K562 (cell line): Measurements from ENCODE around the gene TCF7. TPM values are rescaled to one million over a fixed set of nuclear protein-coding genes. Genes with fewer than 3 reads are reported as not detected.

Experiments
- ATAC-seq: fragments of 200-7000 bp; cut with Tn5 transposase; 3 replicates; pipeline ENCODE4 v1.9.1; 2020; ENCODE audit warnings: moderate library complexity
- BruUV-seq: library from RNA; stranded (reverse); fragments of 400-500 nt; replicated peaks from 2 replicates; lab custom pipeline; 2021; lab: Mats Ljungman, UMichigan
- CTCF ChIA-PET: fragments of 300-600 bp; formaldehyde crosslinking; extraction: SDS; loops from one replicate; lab custom pipeline; 2021; ENCODE audit warnings: low intra/inter-chr PET ratio; lab: Yijun Ruan, JAX
- POLR2A ChIA-PET: fragments of 300-600, 350-650 bp; sonication (Branson Sonifier 250); formaldehyde crosslinking; extraction: SDS; loops from one replicate; lab custom pipeline; 2021; ENCODE audit warnings: antibody characterized with exemption, inconsistent platforms; lab: Yijun Ruan, JAX
- DNase-seq, 4 experiments: peaks; one replicate each; pipeline versions ENCODE4 v3.0.0 to v3.0.0-alpha.2; 2011 to 2018; ENCODE audit warnings: low spot score in 3 of 4, mixed read lengths in 3 of 4; ENCODE audit errors: extremely low read depth in 1 of 4
- FAIRE-seq: peaks from 2 replicates; lab custom pipeline; 2011; peaks lifted over from hg19 to GRCh38; lab: Jason Lieb, UNC
- H2AFZ ChIP-seq: 2 replicates; pipeline ENCODE4 v1.6.0; 2011; ENCODE audit warnings: low read depth, low read length, control low read depth, inconsistent platforms
- H3K27ac ChIP-seq: fragments of 200-600 bp; 3 replicates; pipeline ENCODE4 v1.8.0; 2011; ENCODE audit warnings: low read depth, mild to moderate bottlenecking, control low read depth, inconsistent platforms, low read length, moderate library complexity, mixed read lengths; ENCODE audit errors: extremely low read depth
- H3K27me3 ChIP-seq, 2 experiments: fragments of 300-600 bp in 1 of 2; 2 replicates in 1 of 2; 3 replicates in 1 of 2; pipeline versions ENCODE4 v1.6.0 to v1.8.0; 2011; ENCODE audit warnings: inconsistent platforms in 2 of 2, low read length in 2 of 2, mild to moderate bottlenecking in 1 of 2, mixed read lengths in 1 of 2, moderate library complexity in 1 of 2; ENCODE audit not compliant: control insufficient read depth in 2 of 2, insufficient read depth in 2 of 2
- H3K36me3 ChIP-seq: fragments of 300-600 bp; 3 replicates; pipeline ENCODE4 v1.8.0; 2011; ENCODE audit warnings: mild to moderate bottlenecking, low read length, inconsistent platforms; ENCODE audit not compliant: control insufficient read depth, insufficient read depth
- H3K4me1 ChIP-seq, 2 experiments: fragments of 200-600 bp in 1 of 2; replicated peaks in 1 of 2; 2 replicates in 1 of 2; 3 replicates in 1 of 2; pipeline versions ENCODE4 v1.5.1 to v1.8.0; 2011; ENCODE audit warnings: inconsistent platforms in 2 of 2, low read length in 2 of 2, mild to moderate bottlenecking in 1 of 2, mixed read lengths in 1 of 2, moderate library complexity in 1 of 2; ENCODE audit not compliant: control insufficient read depth in 2 of 2, insufficient read depth in 2 of 2
- H3K4me2 ChIP-seq: 2 replicates; pipeline ENCODE4 v1.6.1; 2011; ENCODE audit warnings: low read length, control low read depth, inconsistent platforms, mixed read lengths; ENCODE audit not compliant: insufficient read depth
- H3K4me3 ChIP-seq: fragments of 200-600 bp; sonication (generic), shearing (Covaris generic); 2 replicates; pipeline ENCODE4 v1.5.1; 2016; ENCODE audit warnings: control low read depth, inconsistent platforms
- H3K79me2 ChIP-seq: fragments of 200-600 bp; 3 replicates; pipeline ENCODE4 v1.8.0; 2011; ENCODE audit warnings: low read length, inconsistent platforms; ENCODE audit not compliant: control insufficient read depth, insufficient read depth
- H3K9ac ChIP-seq, 2 experiments: 2 replicates each; pipeline versions ENCODE4 v1.6.0 to v1.6.1; 2011; ENCODE audit warnings: low read depth in 2 of 2, low read length in 2 of 2, control low read depth in 1 of 2, inconsistent platforms in 1 of 2, mild to moderate bottlenecking in 1 of 2, mixed read lengths in 1 of 2; ENCODE audit not compliant: insufficient read depth in 1 of 2
- H3K9me1 ChIP-seq: one replicate; pipeline ENCODE4 v1.6.0; 2011; ENCODE audit warnings: inconsistent platforms, mild to moderate bottlenecking, low read length, moderate library complexity; ENCODE audit not compliant: control insufficient read depth, insufficient read depth
- H3K9me3 ChIP-seq: replicated peaks from 2 replicates; pipeline ENCODE4 v1.5.1; 2011; ENCODE audit warnings: low read depth, low read length, inconsistent platforms; ENCODE audit not compliant: control insufficient read depth, insufficient read depth
- H4K20me1 ChIP-seq: replicated peaks from 2 replicates; pipeline ENCODE4 v1.6.1; 2011; ENCODE audit warnings: low read length, inconsistent platforms, mixed read lengths; ENCODE audit not compliant: control insufficient read depth, insufficient read depth
- ARID3A ChIP-seq: IDR thresholded peaks from 2 replicates; pipeline ENCODE4 v1.6.1; 2012; ENCODE audit warnings: low read depth, low read length, improper control_type of control experiment, borderline replicate concordance
- FOS ChIP-seq: IDR thresholded peaks from 3 replicates; pipeline ENCODE4 v1.6.1; 2011; ENCODE audit not compliant: insufficient read length; ENCODE audit errors: extremely low read depth
- IRF2 ChIP-seq: sonication (generic); formaldehyde crosslinking; IDR thresholded peaks from 2 replicates; pipeline ENCODE4 v1.8.1; 2022; ENCODE audit warnings: mild to moderate bottlenecking, missing genetic modification reagents
- LEF1 ChIP-seq: fragments of 450-650 bp; IDR thresholded peaks from 2 replicates; pipeline ENCODE4 v1.6.1; 2016; ENCODE audit warnings: mild to moderate bottlenecking
- MAFG ChIP-seq: fragments of 450-650 bp; conservative IDR thresholded peaks from 2 replicates; pipeline ENCODE4 v1.6.1; 2016; ENCODE audit warnings: missing genetic modification characterization, missing compliant biosample characterization
- RBM34 ChIP-seq: fragments of 200-400 bp; formaldehyde crosslinking; IDR thresholded peaks from 2 replicates; pipeline ENCODE4 v1.6.1; 2018; ENCODE audit warnings: low read length, borderline replicate concordance; ENCODE audit not compliant: insufficient read depth
- SNIP1 ChIP-seq: fragments of 450-650 bp; IDR thresholded peaks from 2 replicates; pipeline ENCODE4 v1.7.1; 2017; ENCODE audit warnings: low read depth, mild to moderate bottlenecking
- SRSF1 ChIP-seq: fragments of 200-400 bp; formaldehyde crosslinking; IDR thresholded peaks from 2 replicates; pipeline ENCODE4 v1.6.1; 2017; ENCODE audit warnings: mild to moderate bottlenecking, low read depth, low read length, moderate library complexity
- STAT5A ChIP-seq: IDR thresholded peaks from 2 replicates; pipeline ENCODE4 v1.6.1; 2012; ENCODE audit warnings: low read length, inconsistent platforms, borderline replicate concordance
- ZBTB43 ChIP-seq: sonication (generic); formaldehyde crosslinking; IDR thresholded peaks from 2 replicates; pipeline ENCODE4 v1.8.0; 2023; ENCODE audit warnings: mild to moderate bottlenecking, missing genetic modification reagents
- ZNF395 ChIP-seq: fragments of 200-800 bp; sonication (Bioruptor generic); IDR thresholded peaks from 2 replicates; pipeline ENCODE4 v1.6.1; 2017; ENCODE audit warnings: missing genetic modification characterization, missing compliant biosample characterization
- ZNF41 ChIP-seq: fragments of 250-450 bp; sonication (Bioruptor Pico); conservative IDR thresholded peaks from 2 replicates; pipeline ENCODE4 v1.4.0; 2020; ENCODE audit warnings: mild to moderate bottlenecking
- ZNF444 ChIP-seq: fragments of 250-450 bp; sonication (Bioruptor Pico); IDR thresholded peaks from 2 replicates; pipeline ENCODE4 v1.4.0; 2020; ENCODE audit warnings: mild to moderate bottlenecking, moderate library complexity
- WGBS: fragments of 100-300 bp; shearing (Covaris generic); methylation state at CpG from one replicate; pipeline ENCODE4 v1.1.6; 2016; ENCODE audit warnings: low coverage, mixed read lengths; ENCODE audit not compliant: insufficient coverage; ENCODE audit errors: missing lambda C conversion rate; 5-methylcytosine and 5-hydroxymethylcytosine counted together
- in situ Hi-C: fragments of 300-500 bp; cut with MboI; formaldehyde crosslinking; loops from 4 replicates; pipeline ENCODE4 v1.15.0; 2018; ENCODE audit warnings: inconsistent platforms, mixed read lengths
- intact Hi-C: fragments of 100-400 bp; cut with micrococcal nuclease; formaldehyde crosslinking; loops from 2 replicates; pipeline ENCODE4 v1.14.2; 2022
- polyA plus RNA-seq, 8 experiments: library from polyadenylated mRNA; depleted of rRNA in 4 of 8; stranded (reverse) in 5 of 8; unstranded in 3 of 8; fragments of >200 nt; fragmentation: Nextera tagmentation in 2 of 8; fragmentation: Illumina TruSeq in 1 of 8; extraction: Ambion mirVana in 2 of 8; extraction: Trizol in 1 of 8; gene quantifications; 2 replicates each; pipeline versions ENCODE4 v1.2.1 to v1.2.3, GENCODE V29; 2011 to 2014; ENCODE audit warnings: inconsistent platforms in 1 of 8, missing spikeins in 1 of 8
- total RNA-seq, 7 experiments: library from RNA; depleted of rRNA in 6 of 7; stranded (reverse); fragments of >200 nt in 6 of 7; fragmentation: Illumina TruSeq in 2 of 7; extraction: Trizol in 2 of 7; gene quantifications; 2 replicates each; pipeline versions ENCODE4 v1.2.1 to v1.2.3, GENCODE V29; 2011 to 2021; ENCODE audit warnings: low replicate concordance in 1 of 7

Gene TCF7
- total and polyA plus RNA-seq, 9 of the 15 experiments (the other 6 are each of a cell fraction or from before 2014, with no cell fraction given): 1.6 to 14.9 (median 4.2) TPM

GRCh38 chr5:134082264-134082992, 32.1 kb upstream of the TCF7 start:
- Histone ChIP-seq H3K79me2 (no peaks in the 10 kb centered on the region), H3K4me2 (no peak overlapping the region), H3K4me3 (no peak overlapping the region), H4K20me1 (no peaks in the 10 kb centered on the region; the same call in 1 of the 2 replicates), H3K9ac (no peak overlapping the region), H2AFZ (no peak overlapping the region), H3K9me1 (no peaks in the 10 kb centered on the region), H3K9me3 (no peaks in the 10 kb centered on the region), H3K27me3 (peaks cover 29 to 57% of the 10 kb centered on the region in 2 experiments), H3K4me1 (no peaks in the 10 kb centered on the region), H3K27ac (no peak overlapping the region), H3K36me3 (no peaks in the 10 kb centered on the region)
- ChIA-PET CTCF (no interaction called here), POLR2A (no interaction called here)
- in situ Hi-C loops: no loop called here
- FAIRE-seq (no peak), ATAC-seq (no peak), DNase-seq (no peak)
- 0% methylated on average over 2 of the region's 2 CpGs for WGBS
- TF ChIP-seq LEF1: no peak
- TF ChIP-seq ZBTB43 (CRISPR knock-in tag): no peak
- no peak for TF ChIP-seq ZNF395 (CRISPR knock-in tag)
- TF ChIP-seq ZNF41 (CRISPR knock-in tag): no peak
- no peak for TF ChIP-seq SNIP1
- TF ChIP-seq IRF2: no peak
- TF ChIP-seq STAT5A: no peak
- TF ChIP-seq RBM34: no peak
- TF ChIP-seq ARID3A: no peak
- no peak for TF ChIP-seq FOS
- TF ChIP-seq MAFG (tag): no peak
- TF ChIP-seq SRSF1: no peak
- TF ChIP-seq ZNF444 (CRISPR knock-in tag): no peak
- intact Hi-C loops: no loop called here
- BruUV-seq: no TSS peak
